ENCODE measurements around the gene CSK.

The CSK gene

DNA sequence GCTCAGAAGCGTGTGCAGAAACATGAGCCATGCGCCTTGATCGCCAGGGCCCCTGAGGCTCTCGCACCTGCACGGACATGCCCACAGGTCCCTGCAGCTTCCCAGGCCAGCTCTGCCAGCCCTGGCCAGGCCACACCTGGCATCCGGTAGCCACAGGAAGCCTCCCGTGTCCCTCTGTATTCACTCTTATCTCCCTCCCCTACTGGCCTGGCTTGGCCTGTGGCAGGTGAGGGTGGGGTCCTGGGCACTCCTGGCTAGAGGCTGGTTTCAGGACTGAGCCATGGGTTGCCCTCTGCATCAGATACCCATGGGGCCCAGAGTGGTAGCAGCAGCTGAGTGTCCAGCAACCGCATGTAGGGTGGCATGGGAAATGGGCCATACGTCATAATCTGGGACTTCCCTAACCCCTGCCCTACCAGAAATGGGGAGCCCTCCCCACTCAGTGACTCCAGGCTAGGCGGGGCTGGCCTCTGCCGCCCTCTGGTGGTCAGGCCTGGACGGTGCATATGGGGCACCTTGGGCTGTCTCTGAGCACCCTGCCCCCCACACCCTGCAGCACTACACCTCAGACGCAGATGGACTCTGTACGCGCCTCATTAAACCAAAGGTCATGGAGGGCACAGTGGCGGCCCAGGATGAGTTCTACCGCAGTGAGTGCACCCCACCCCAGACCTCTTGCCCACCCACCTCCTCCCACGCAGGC, 18.1 kb downstream of the CSK start:
- peak overlapping the region; percentile 13; the same call in 1 of the 2 replicates for H3K27ac ChIP-seq
- no peak for TF ChIP-seq ZFX (IDR thresholded peaks at IDR 0.05)
- TF ChIP-seq, protein P1, sequence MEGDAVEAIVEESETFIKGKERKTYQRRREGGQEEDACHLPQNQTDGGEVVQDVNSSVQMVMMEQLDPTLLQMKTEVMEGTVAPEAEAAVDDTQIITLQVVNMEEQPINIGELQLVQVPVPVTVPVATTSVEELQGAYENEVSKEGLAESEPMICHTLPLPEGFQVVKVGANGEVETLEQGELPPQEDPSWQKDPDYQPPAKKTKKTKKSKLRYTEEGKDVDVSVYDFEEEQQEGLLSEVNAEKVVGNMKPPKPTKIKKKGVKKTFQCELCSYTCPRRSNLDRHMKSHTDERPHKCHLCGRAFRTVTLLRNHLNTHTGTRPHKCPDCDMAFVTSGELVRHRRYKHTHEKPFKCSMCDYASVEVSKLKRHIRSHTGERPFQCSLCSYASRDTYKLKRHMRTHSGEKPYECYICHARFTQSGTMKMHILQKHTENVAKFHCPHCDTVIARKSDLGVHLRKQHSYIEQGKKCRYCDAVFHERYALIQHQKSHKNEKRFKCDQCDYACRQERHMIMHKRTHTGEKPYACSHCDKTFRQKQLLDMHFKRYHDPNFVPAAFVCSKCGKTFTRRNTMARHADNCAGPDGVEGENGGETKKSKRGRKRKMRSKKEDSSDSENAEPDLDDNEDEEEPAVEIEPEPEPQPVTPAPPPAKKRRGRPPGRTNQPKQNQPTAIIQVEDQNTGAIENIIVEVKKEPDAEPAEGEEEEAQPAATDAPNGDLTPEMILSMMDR (conservative IDR thresholded peaks at IDR 0.05): peak; percentile 98

DNA sequence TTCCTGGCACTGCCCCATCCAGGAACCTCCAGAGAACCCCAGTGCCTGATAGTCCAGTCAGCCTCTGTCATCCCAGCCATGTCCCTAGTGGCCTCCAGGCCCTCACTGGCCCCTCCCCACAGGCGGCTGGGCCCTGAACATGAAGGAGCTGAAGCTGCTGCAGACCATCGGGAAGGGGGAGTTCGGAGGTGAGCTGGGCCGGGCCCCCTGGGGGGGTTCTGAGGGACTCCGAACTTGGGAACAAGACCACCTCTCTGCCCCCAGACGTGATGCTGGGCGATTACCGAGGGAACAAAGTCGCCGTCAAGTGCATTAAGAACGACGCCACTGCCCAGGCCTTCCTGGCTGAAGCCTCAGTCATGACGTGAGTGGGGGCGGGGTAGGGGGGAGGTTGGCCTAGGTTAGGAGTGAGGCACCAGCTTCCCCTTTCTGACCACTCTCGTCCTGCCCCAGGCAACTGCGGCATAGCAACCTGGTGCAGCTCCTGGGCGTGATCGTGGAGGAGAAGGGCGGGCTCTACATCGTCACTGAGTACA, 18.7 kb downstream of the CSK start:
- TF ChIP-seq ZFX (IDR thresholded peaks at IDR 0.05): no peak
- TF ChIP-seq, protein P1 (conservative IDR thresholded peaks at IDR 0.05): 0 out of 2 replicates have a peak, but pooled peaks have one; percentile 46
- H3K27ac ChIP-seq: no peak overlapping the region

DNA sequence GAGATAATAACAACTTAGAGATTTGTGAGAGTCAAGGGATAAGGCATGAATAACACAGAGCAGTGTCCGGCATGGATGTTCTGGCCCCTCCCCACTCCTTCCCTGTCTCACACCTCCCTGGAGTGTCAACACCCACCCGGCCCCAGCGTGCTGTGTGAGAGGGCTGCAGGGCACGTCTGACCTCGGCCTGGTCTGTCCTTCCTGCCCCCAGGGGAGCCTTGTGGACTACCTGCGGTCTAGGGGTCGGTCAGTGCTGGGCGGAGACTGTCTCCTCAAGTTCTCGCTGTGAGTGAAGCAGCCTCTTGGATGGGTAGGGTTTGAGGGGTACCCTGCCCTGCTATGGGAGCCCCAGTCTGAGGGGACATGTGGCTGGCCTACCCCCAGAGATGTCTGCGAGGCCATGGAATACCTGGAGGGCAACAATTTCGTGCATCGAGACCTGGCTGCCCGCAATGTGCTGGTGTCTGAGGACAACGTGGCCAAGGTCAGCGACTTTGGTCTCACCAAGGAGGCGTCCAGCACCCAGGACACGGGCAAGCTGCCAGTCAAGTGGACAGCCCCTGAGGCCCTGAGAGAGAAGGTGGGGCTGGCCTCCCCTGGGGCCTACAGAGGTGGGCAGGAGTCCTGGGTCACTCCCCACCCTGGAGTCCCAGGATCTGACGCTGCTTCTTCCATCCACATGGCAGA, 19.6 kb downstream of the CSK start:
- no peak for TF ChIP-seq ZFX (IDR thresholded peaks at IDR 0.05)
- TF ChIP-seq, protein P1 (conservative IDR thresholded peaks at IDR 0.05): no peak
- no peak overlapping the region for H3K27ac ChIP-seq

DNA sequence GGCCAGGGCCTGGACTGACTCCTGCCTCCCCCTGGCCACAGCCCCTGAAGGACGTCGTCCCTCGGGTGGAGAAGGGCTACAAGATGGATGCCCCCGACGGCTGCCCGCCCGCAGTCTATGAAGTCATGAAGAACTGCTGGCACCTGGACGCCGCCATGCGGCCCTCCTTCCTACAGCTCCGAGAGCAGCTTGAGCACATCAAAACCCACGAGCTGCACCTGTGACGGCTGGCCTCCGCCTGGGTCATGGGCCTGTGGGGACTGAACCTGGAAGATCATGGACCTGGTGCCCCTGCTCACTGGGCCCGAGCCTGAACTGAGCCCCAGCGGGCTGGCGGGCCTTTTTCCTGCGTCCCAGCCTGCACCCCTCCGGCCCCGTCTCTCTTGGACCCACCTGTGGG, 20.4 kb downstream of the CSK start:
- TF ChIP-seq ZFX (IDR thresholded peaks at IDR 0.05): no peak
- TF ChIP-seq, protein P1 (conservative IDR thresholded peaks at IDR 0.05): no peak
- H3K27ac ChIP-seq: no peak overlapping the region

DNA sequence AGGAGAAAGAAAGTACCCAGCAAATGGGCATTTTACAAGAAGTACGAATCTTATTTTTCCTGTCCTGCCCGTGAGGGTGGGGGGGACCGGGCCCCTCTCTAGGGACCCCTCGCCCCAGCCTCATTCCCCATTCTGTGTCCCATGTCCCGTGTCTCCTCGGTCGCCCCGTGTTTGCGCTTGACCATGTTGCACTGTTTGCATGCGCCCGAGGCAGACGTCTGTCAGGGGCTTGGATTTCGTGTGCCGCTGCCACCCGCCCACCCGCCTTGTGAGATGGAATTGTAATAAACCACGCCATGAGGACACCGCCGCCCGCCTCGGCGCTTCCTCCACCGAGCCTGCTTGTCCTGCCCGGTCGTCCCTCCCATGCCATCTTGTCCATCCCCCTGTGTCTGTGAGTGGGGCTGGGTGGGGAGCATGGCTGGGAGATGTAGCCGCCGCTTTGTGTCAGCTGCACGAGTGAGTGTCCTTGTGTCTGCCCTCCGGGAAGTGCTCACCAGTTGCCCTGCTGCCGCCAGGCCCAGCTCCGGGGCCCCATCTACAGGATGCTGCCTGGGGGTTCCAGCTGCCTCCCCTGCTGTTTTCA, 21.1 kb downstream of the CSK start:
- no peak for TF ChIP-seq ZFX (IDR thresholded peaks at IDR 0.05)
- TF ChIP-seq, protein P1 (conservative IDR thresholded peaks at IDR 0.05): no peak
- no peak overlapping the region for H3K27ac ChIP-seq

DNA sequence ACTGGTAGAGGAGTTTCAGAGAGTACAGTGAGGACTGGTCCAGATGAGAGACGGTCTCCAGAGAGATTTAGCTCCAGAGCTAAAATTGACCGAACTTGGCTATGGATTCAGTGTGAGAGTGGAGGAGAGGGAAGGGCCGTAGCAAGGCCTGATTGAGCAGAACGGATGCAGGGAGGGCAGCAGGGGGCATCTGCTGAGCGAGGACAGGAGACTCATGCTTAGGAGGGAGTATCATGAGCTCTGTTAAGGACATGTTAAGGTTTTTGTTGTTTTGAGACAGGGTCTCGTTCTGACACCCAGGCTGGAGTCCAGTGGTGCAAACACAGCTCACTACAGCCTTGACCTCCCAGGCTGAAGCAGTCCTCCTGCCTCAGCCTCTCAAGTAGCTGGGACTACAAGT, 23.1 kb downstream of the CSK start:
- no peak overlapping the region for H3K27ac ChIP-seq

More for the DNA sequence above, 23.1 kb downstream of the CSK start:
- TF ChIP-seq, protein P1 (conservative IDR thresholded peaks at IDR 0.05): no peak
- no peak for TF ChIP-seq ZFX (IDR thresholded peaks at IDR 0.05)
